Activated B cell treated with CpG ODN at 0.5 μM for 24 hours (primary cell): ENCODE data around the gene OR9Q1. TPM values are rescaled to one million over a fixed set of nuclear protein-coding genes. Genes with fewer than 3 reads are reported as not detected.
"Not testable (repeated sequence)": the region's sequence is repeated elsewhere in the genome, so short reads cannot be mapped to it uniquely, and the experiment has no call there.

Experiments
- ATAC-seq: fragments of 200-7000 bp; cut with Tn5 transposase; one replicate; pipeline ENCODE4 v1.10.0; 2021; ENCODE audit warnings: low read depth, mild to moderate bottlenecking, moderate library complexity
- CTCF ChIA-PET: fragments of 350-600 bp; sonication (Branson Sonifier 250); formaldehyde crosslinking; loops from one replicate; lab custom pipeline; 2021; ENCODE audit warnings: antibody characterized with exemption; lab: Charles Lee
- POLR2A ChIA-PET: fragments of 350-600 bp; sonication (Branson Sonifier 250); formaldehyde crosslinking; loops from one replicate; lab custom pipeline; 2021; ENCODE audit warnings: antibody characterized with exemption; lab: Charles Lee
- DNase-seq: peaks from one replicate; pipeline ENCODE4 v3.0.0; 2022
- H3K27ac Mint-ChIP-seq: one replicate; pipeline ENCODE4 v1.8.0; 2020; ENCODE audit warnings: mixed read lengths
- H3K27me3 Mint-ChIP-seq: one replicate; pipeline ENCODE4 v1.8.0; 2021; ENCODE audit warnings: mixed read lengths
- H3K36me3 Mint-ChIP-seq: one replicate; pipeline ENCODE4 v1.8.0; 2021; ENCODE audit warnings: low read depth, mixed read lengths
- H3K4me1 Mint-ChIP-seq: one replicate; pipeline ENCODE4 v1.8.0; 2021; ENCODE audit warnings: mixed read lengths
- H3K4me3 Mint-ChIP-seq: one replicate; pipeline ENCODE4 v1.8.0; 2020; ENCODE audit warnings: mild to moderate bottlenecking, mixed read lengths
- H3K9me3 Mint-ChIP-seq: one replicate; pipeline ENCODE4 v1.8.0; 2020; ENCODE audit warnings: mixed read lengths
- CTCF ChIP-seq: fragments of 200-600 bp; IDR thresholded peaks from one replicate; pipeline ENCODE4 v1.8.0; 2022; ENCODE audit warnings: antibody characterized with exemption, mild to moderate bottlenecking
- intact Hi-C: fragments of 100-400 bp; cut with micrococcal nuclease; formaldehyde crosslinking; loops from one replicate; pipeline ENCODE4 v1.15.1; 2024
- total RNA-seq: library from RNA; stranded (reverse); gene quantifications from 2 replicates; pipeline ENCODE4 v1.2.3, GENCODE V29; 2022

The OR9Q1 gene
- total RNA-seq, 1 donor from 2014 or later: not detected

GRCh38 chr11:58204042-58204441, 180.4 kb downstream of the OR9Q1 start, which contains the start of gene OR1S2:
Gene OR1S2, minus strand, starts transcription at chr11:58204142. Its CDS starts 0 bp downstream, at chr11:58204142.
- ChIA-PET CTCF (no interaction called here), POLR2A (no interaction called here)
- H3K27me3 Mint-ChIP-seq: peaks cover 5% of the 10 kb centered on the region
- no peaks in the 10 kb centered on the region for H3K36me3 Mint-ChIP-seq
- H3K27ac Mint-ChIP-seq: no peak within 1 kb of the TSS
- ATAC-seq (no peak), DNase-seq (no peak)
- no peaks in the 10 kb centered on the region for H3K9me3 Mint-ChIP-seq
- TF ChIP-seq CTCF: no peak
- intact Hi-C loops: no loop called here
- H3K4me3 Mint-ChIP-seq: no peak within 1 kb of the TSS
- no peaks in the 10 kb centered on the region for H3K4me1 Mint-ChIP-seq

GRCh38 chr11:58212420-58212819, 188.7 kb downstream of the OR9Q1 start, which contains the start of gene OR1S1:
Gene OR1S1, plus strand, starts transcription at chr11:58212720.
- CTCF ChIA-PET, intact Hi-C loops, H3K27ac Mint-ChIP-seq, H3K36me3 Mint-ChIP-seq, ATAC-seq, DNase-seq, H3K4me3 Mint-ChIP-seq, POLR2A ChIA-PET, H3K4me1 Mint-ChIP-seq, H3K9me3 Mint-ChIP-seq, H3K27me3 Mint-ChIP-seq: not testable (repeated sequence)

- DNase-seq (no peak), ATAC-seq (no peak)
- H3K4me3 Mint-ChIP-seq: no peak overlapping the region
- H3K9me3 Mint-ChIP-seq: no peaks in the 10 kb centered on the region
- no peak for TF ChIP-seq CTCF
- H3K36me3 Mint-ChIP-seq: no peaks in the 10 kb centered on the region
- no peaks in the 10 kb centered on the region for H3K4me1 Mint-ChIP-seq
- no peak overlapping the region for H3K27ac Mint-ChIP-seq
- ChIA-PET POLR2A (no interaction called here), CTCF (no interaction called here)
- intact Hi-C loops: no loop called here
- peaks cover 2% of the 10 kb centered on the region for H3K27me3 Mint-ChIP-seq
Observed at GRCh38 chr11:58216476-58216875, 192.8 kb downstream of the OR9Q1 start.

GRCh38 chr11:58222721-58223120, 199.0 kb downstream of the OR9Q1 start:
- Mint-ChIP-seq H3K4me3 (no peak overlapping the region), H3K27me3 (peaks cover 5% of the 10 kb centered on the region), H3K36me3 (no peaks in the 10 kb centered on the region), H3K27ac (no peak overlapping the region), H3K4me1 (no peaks in the 10 kb centered on the region), H3K9me3 (no peaks in the 10 kb centered on the region)
- POLR2A ChIA-PET: no interaction called here
- TF ChIP-seq CTCF: no peak
- DNase-seq: no peak
- no peak for ATAC-seq
- intact Hi-C loops: no loop called here
- CTCF ChIA-PET: no interaction called here

- ChIA-PET POLR2A (no interaction called here), CTCF (no interaction called here)
- intact Hi-C loops: no loop called here
- no peak for ATAC-seq
- peaks cover 10% of the 10 kb centered on the region for H3K27me3 Mint-ChIP-seq
- DNase-seq: no peak
- H3K27ac Mint-ChIP-seq: no peak overlapping the region
- TF ChIP-seq CTCF: no peak
- peaks cover 2% of the 10 kb centered on the region for H3K9me3 Mint-ChIP-seq
- no peaks in the 10 kb centered on the region for H3K4me1 Mint-ChIP-seq
- H3K36me3 Mint-ChIP-seq: no peaks in the 10 kb centered on the region
- no peak overlapping the region for H3K4me3 Mint-ChIP-seq
Observed at GRCh38 chr11:58227956-58228615, 204.4 kb downstream of the OR9Q1 start.

Other genes starting within 250 kb of the OR9Q1 start
- not detected in 2 replicates for gene OR6Q1, start 7.1 kb downstream of the OR9Q1 start, total RNA-seq
- not detected in 2 replicates for gene OR9I1, start 101.6 kb downstream of the OR9Q1 start, total RNA-seq
- gene OR9Q2, start 165.2 kb downstream of the OR9Q1 start, total RNA-seq: not detected in 2 replicates
- gene OR1S2, start 180.3 kb downstream of the OR9Q1 start, total RNA-seq: not detected in 2 replicates
- not detected in 2 replicates for gene OR1S1, start 188.8 kb downstream of the OR9Q1 start, total RNA-seq
- gene OR10Q1, start 205.0 kb downstream of the OR9Q1 start, total RNA-seq: not detected in 2 replicates
- gene OR10W1, start 244.4 kb downstream of the OR9Q1 start, total RNA-seq: not detected in 2 replicates